ENCODE data around the gene HAO2. TPM values are rescaled to one million over a fixed set of nuclear protein-coding genes. Genes with fewer than 3 reads are reported as not detected.

HAO2 gene
- total RNA-seq, 1 donor from 2014 or later, result not detected

DNA sequence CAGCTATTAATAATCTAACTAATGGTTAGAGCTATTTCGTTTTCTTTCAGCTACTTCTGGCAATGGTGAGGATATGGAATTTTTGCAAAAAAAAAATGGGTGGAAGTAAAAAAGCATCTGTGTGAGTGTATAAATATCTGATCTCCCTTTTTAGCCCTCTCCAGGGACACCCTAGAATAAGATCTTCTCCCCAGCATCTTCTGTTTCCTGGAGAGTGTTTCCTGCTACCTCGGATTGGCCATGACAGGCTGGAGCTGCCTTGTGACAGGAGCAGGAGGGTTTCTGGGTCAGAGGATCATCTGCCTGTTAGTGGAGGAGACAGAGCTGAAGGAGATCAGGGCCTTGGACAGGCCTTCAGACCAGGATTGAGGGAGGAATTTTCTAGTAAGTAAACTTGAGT is 70.2 kb downstream of the HAO2 start:
- no peaks in the 10 kb centered on the region for H3K36me3 Mint-ChIP-seq (ENCODE audit: unreplicated experiment)
- H3K27ac Mint-ChIP-seq (ENCODE audit: unreplicated experiment), result no peak overlapping the region
- H3K27me3 Mint-ChIP-seq (ENCODE audit: unreplicated experiment), result peaks cover 14% of the 10 kb centered on the region
- DNase-seq (ENCODE audit: extremely low spot score, unreplicated experiment), result no peak
- TF ChIP-seq, protein P1, sequence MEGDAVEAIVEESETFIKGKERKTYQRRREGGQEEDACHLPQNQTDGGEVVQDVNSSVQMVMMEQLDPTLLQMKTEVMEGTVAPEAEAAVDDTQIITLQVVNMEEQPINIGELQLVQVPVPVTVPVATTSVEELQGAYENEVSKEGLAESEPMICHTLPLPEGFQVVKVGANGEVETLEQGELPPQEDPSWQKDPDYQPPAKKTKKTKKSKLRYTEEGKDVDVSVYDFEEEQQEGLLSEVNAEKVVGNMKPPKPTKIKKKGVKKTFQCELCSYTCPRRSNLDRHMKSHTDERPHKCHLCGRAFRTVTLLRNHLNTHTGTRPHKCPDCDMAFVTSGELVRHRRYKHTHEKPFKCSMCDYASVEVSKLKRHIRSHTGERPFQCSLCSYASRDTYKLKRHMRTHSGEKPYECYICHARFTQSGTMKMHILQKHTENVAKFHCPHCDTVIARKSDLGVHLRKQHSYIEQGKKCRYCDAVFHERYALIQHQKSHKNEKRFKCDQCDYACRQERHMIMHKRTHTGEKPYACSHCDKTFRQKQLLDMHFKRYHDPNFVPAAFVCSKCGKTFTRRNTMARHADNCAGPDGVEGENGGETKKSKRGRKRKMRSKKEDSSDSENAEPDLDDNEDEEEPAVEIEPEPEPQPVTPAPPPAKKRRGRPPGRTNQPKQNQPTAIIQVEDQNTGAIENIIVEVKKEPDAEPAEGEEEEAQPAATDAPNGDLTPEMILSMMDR (IDR thresholded peaks at IDR 0.05), result no peak
- no peaks in the 10 kb centered on the region for H3K4me1 Mint-ChIP-seq (ENCODE audit: unreplicated experiment)
- H3K9me3 Mint-ChIP-seq (ENCODE audit: unreplicated experiment), result no peaks in the 10 kb centered on the region
- no peak overlapping the region for H3K4me3 Mint-ChIP-seq (ENCODE audit: unreplicated experiment)

DNA sequence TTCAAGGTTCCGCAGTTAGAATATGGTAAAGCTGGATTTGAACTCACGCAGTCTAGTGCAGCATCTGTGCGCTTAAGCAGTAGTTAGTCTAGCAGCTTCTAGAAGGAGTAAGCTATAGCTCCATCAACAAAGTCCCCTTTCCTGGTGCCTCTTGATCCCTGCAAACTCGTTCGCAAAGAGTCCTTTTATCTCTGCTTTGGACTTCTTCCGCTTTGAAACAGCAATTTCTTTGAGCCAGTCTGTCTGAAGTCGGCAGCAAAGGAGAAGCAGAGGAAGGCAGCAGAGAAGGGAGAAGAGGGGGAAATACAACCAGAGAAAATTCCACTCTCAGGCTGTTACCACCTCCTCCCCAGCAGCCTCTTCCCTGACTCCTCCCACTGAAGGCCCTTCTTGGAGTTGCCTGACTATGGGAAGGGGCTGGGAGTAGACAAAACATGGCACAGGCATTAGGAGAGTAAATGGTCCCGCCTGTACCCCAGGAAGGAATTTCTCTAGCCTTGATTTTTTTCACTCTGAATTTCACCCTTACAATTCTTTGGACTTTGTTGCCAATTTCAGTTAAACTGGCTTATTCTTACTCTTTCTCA is 72.2 kb downstream of the HAO2 start:
- Mint-ChIP-seq H3K4me3 (ENCODE audit: unreplicated experiment) (no peak overlapping the region), H3K4me1 (ENCODE audit: unreplicated experiment) (no peaks in the 10 kb centered on the region), H3K9me3 (ENCODE audit: unreplicated experiment) (no peaks in the 10 kb centered on the region), H3K27ac (ENCODE audit: unreplicated experiment) (no peak overlapping the region), H3K36me3 (ENCODE audit: unreplicated experiment) (no peaks in the 10 kb centered on the region), H3K27me3 (ENCODE audit: unreplicated experiment) (peaks cover 14% of the 10 kb centered on the region)
- TF ChIP-seq, protein P1 (IDR thresholded peaks at IDR 0.05), result no peak
- DNase-seq (ENCODE audit: extremely low spot score, unreplicated experiment), result no peak

DNA sequence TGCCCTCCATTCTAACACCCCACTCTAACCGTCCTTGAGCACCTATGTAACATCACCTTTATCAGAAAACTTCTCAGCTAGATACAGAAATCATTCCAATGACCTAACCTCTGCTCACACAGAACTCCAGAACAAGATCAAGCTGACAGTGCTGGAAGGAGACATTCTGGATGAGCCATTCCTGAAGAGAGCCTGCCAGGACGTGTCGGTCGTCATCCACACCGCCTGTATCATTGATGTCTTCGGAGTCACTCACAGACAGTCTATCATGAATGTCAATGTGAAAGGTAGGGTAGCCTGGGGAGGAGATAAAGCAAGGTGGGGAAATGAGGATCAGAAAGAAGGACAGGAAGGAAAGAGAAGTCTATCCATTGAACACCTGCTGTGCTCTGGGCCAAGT is 74.2 kb downstream of the HAO2 start:
- TF ChIP-seq, protein P1 (IDR thresholded peaks at IDR 0.05), result no peak
- H3K36me3 Mint-ChIP-seq (ENCODE audit: unreplicated experiment), result no peaks in the 10 kb centered on the region
- no peaks in the 10 kb centered on the region for H3K9me3 Mint-ChIP-seq (ENCODE audit: unreplicated experiment)
- DNase-seq (ENCODE audit: extremely low spot score, unreplicated experiment), result no peak
- H3K4me1 Mint-ChIP-seq (ENCODE audit: unreplicated experiment), result no peaks in the 10 kb centered on the region
- H3K4me3 Mint-ChIP-seq (ENCODE audit: unreplicated experiment), result no peak overlapping the region
- no peak overlapping the region for H3K27ac Mint-ChIP-seq (ENCODE audit: unreplicated experiment)
- H3K27me3 Mint-ChIP-seq (ENCODE audit: unreplicated experiment), result peaks cover 14% of the 10 kb centered on the region

Other genes starting within 250 kb of the HAO2 start
- 9.8 and 13.2 TPM in 2 replicates for gene WARS2, start 228.1 kb upstream of the HAO2 start, total RNA-seq
- not detected in 2 replicates for gene HSD3B2, start 46.4 kb downstream of the HAO2 start, total RNA-seq
- not detected in 2 replicates for gene HSD3B1, start 138.4 kb downstream of the HAO2 start, total RNA-seq

Measured in osteocyte (in vitro differentiated cells).